Activated T-helper 1 cell treated with Interleukin-2 at 50 U/mL for 16 hours (primary cell): Measurements from ENCODE around the gene FHOD3.
"Not testable (repeated sequence)": the region's sequence is repeated elsewhere in the genome, so short reads cannot be mapped to it uniquely, and the experiment has no call there.

Experiments
- DNase-seq: peaks from one replicate; pipeline ENCODE4 v3.0.0-alpha.2; 2020; ENCODE audit warnings: low read depth

Gene FHOD3

DNA sequence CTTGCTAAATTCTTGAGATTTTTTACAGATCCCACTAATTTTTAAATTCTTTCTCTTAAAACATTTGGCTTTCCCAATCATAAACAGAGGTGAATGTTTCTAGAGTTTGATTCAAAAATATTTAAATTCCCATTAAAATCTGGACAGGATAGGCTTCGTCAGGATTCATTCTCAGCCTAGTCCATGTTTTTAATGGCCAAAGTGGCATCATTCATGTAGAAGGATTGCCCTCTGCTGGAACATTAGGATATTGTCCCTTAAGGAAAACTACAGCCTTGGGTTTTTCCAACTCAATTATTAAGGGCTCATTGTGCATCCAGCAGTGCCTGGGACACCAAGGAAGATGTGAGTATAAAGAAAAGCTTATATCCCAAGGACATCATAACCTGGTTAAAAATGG, 459.6 kb downstream of the FHOD3 start:
- DNase-seq = no peak

- DNase-seq = no peak
Measured at GRCh38 chr18:36757991-36758390, 460.5 kb downstream of the FHOD3 start.

- no peak for DNase-seq
Measured at GRCh38 chr18:36758623-36759022, 461.1 kb downstream of the FHOD3 start.

- no peak for DNase-seq
Measured at GRCh38 chr18:36759167-36759776, 461.8 kb downstream of the FHOD3 start.

- DNase-seq = no peak
Measured at GRCh38 chr18:36760598-36760997, 463.1 kb downstream of the FHOD3 start.

GRCh38 chr18:36761186-36761698, 463.7 kb downstream of the FHOD3 start:
- no peak for DNase-seq

- DNase-seq = no peak
Measured at GRCh38 chr18:36762074-36762473, 464.6 kb downstream of the FHOD3 start.

- DNase-seq = not testable (repeated sequence)
Measured at GRCh38 chr18:36762965-36763364, 465.5 kb downstream of the FHOD3 start.

DNA sequence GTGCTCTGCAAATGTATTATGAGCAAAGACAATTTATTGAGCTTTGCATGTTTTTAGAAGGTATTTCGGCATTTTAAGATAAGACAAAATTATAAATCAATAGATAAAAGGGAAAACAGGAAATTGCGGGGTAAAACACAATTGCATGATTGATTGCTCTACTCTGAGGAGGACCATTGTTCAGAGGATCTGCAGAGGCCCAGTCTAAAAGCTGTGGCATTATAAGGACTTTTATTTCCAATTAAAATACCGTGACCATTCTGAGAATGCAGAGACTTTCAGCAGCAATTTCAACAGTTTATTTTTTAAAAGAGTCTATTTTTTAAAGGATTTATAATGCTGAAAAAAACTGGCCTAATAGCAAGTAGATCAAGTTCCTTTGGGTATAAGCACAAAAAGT, 469.3 kb downstream of the FHOD3 start:
- no peak for DNase-seq

DNA sequence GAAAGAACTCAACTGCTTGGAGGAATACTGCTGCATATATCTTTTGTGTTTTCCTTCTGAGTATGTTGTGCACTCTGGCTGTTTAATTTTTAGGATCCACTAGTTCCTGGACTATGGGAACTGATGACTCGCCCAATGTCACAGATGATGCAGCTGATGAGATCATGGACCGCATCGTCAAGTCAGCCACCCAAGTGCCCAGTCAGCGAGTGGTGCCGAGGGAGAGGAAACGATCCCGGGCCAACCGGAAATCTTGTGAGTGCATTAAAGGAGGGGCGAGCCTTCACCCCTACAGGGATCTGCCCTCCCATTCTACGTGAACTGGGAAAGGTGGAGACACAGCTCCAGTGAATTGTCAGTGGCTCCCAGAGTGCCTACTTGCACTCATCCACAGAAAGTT, 471.7 kb downstream of the FHOD3 start:
- no peak for DNase-seq

- no peak for DNase-seq
Measured at GRCh38 chr18:36769611-36770314, 472.2 kb downstream of the FHOD3 start.

DNA sequence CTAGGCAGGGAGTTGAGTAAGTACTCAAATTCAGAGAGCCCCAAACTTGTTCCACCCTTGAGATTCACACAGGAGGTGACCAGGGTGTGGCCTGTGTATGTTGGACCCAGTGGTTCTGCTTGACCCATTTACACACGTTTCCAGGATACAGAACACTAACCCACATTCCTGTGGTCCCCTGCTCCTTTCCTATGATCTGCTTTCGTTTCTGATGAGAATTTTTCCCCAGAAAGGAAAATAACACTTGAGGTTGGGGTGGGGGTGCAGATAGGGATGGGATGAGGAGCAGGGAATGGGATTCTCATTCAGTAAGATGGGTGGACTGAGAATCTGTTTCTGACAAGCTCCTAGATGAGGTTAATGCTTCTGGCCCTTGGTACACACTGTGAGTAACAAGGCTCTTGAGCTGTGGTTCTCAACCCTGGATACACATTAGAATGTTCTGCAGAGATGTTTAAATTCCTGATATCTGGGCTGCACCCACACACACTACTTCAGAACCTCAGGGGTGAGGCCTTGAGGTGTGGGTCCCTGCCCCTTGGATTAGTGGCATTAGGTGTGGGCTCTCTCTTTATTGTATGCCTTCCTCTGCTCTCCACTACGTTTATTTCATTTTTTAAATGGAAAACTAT, 472.9 kb downstream of the FHOD3 start:
- no peak for DNase-seq

GRCh38 chr18:36771245-36771644, 473.7 kb downstream of the FHOD3 start:
- DNase-seq = no peak

DNA sequence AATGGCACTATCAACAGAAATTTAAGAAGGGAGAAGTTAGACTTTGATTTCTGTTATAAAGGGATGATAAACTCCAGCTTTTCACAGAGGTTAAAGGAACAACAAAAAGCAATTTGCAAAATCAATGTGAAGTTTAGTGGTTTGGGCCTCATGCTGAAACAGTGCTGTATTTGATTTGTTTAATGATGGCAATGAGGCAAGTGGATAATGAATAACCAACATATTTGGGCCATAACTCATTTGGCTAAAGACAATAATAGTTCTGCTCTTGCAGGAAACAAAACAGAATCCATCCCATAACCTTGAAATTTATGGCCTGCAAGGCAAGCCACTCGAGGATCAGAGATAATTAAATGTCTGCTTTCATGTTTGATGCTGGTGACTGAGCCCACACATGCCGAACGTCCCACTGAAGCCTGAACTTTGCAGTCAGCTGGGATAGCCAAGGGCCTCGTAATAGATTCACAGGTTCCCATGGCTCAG, 474.8 kb downstream of the FHOD3 start:
- DNase-seq = no peak

- DNase-seq = no peak
Measured at GRCh38 chr18:36775396-36775795, 477.9 kb downstream of the FHOD3 start.

GRCh38 chr18:36776650-36777049, 479.1 kb downstream of the FHOD3 start:
- DNase-seq = no peak

DNA sequence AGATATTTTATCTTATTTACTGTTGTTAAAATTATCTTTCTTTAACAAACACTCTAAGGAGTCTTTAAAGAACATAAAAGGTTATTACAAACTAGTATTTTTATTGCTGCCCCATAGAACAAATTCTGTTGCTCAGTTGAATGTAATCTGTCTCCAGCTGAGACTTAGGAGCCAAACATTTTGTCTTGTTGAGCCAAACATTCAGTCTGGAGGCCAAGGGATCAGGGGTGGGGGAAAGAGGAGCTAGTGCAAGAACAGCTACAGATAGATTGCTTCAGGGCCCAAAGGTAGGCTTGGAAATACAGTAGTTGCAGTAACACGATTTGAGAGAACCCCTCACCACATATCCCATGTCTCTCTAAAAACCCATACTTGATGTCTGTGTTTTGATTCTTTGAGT, 480.1 kb downstream of the FHOD3 start:
- DNase-seq = no peak

DNA sequence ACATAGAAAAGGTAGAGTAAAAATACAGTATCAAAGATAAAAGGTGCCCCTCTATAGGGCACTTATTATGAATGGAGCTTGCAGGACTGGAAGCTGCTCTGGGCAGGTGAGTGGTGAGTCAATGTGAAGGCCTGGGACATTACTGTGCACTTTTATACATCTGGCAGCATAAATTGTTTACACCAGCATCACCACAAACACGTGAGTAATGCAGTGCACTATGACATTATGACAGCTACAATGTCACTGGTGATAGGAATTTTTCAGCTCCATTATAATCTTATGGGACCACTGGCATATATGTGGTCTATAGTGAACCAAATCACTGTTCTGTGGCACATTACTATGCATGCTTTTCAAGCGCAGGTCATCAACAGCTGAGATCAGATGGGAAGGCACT, 483.2 kb downstream of the FHOD3 start:
- DNase-seq = no peak

- DNase-seq = no peak
Measured at GRCh38 chr18:36782710-36783109, 485.2 kb downstream of the FHOD3 start.

DNA sequence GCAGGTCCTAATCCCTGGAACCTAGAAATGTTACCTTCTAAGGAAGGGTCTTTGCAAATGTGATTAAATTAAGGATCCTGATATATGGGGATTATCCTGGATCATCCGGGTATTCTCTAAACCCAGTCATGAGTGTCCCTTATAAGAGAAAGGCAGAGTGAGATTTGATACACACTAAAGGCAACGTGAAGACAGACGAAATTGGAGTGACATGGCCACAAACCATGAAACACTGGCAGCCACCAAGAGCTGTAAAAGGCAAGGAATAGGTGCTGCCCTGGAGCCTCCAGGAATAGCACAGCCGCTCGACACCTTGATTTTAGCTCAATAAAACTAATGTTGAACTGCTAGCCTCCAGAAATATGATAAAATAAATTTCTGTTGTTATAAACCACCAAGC, 486.3 kb downstream of the FHOD3 start:
- no peak for DNase-seq

DNA sequence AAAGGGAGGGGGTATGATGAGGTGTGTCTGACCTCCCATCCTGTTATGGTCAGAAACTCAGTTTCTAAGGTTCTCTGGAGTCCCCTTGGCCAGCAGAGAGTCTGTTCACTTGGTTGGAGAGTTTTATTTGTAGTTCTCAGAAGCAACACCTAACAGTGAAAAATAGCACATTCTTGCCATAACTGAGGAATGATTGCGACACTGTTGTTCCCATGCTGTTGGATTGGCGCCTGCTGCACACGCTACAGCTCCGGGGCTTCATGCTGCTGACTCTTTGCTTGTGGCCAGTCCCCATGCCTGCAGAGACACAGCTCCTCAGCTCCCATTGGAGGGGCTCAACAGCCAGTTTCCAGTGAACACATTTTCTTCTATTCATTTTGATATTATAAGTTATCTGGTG, 489.2 kb downstream of the FHOD3 start:
- DNase-seq = no peak

- DNase-seq = no peak
Measured at GRCh38 chr18:36792634-36793283, 495.2 kb downstream of the FHOD3 start.
